ENCODE data around the gene JARID2.

GRCh38 chr6:15242503-15242902 lies 3.4 kb upstream of the JARID2 start:
- TF ChIP-seq POLR2AphosphoS5 (IDR thresholded peaks at IDR 0.05; ENCODE audit: low read depth, low read length), result no peak
- no peak for TF ChIP-seq CTCF (IDR thresholded peaks at IDR 0.05)
